ENCODE results near the gene PTH2R.

The PTH2R gene

GRCh38 chr2:208541461-208541988, 134.9 kb downstream of the PTH2R start:
- no peak overlapping the region for H3K4me3 ChIP-seq (ENCODE audit: low read depth, low read length)
- in situ Hi-C loops (cut with HindIII; ENCODE audit: low sequenced_read_pairs): no loop called here
- DNase-seq (ENCODE audit: low read depth): no peak
- TF ChIP-seq CTCF (IDR thresholded peaks at IDR 0.05; ENCODE audit: low read depth, low read length, missing control alignments): no peak

GRCh38 chr2:208541989-208542464, 135.4 kb downstream of the PTH2R start:
- no peak for TF ChIP-seq CTCF (IDR thresholded peaks at IDR 0.05; ENCODE audit: low read depth, low read length, missing control alignments)
- in situ Hi-C loops (cut with HindIII; ENCODE audit: low sequenced_read_pairs): no loop called here

GRCh38 chr2:208542465-208543041, 136.0 kb downstream of the PTH2R start:
- TF ChIP-seq CTCF (IDR thresholded peaks at IDR 0.05; ENCODE audit: low read depth, low read length, missing control alignments): no peak
- DNase-seq (ENCODE audit: low read depth): no peak
- in situ Hi-C loops (cut with HindIII; ENCODE audit: low sequenced_read_pairs): no loop called here

More at GRCh38 chr2:208541989-208542464, 135.4 kb downstream of the PTH2R start:
- DNase-seq (ENCODE audit: low read depth): no peak
- no peak overlapping the region for H3K4me3 ChIP-seq (ENCODE audit: low read depth, low read length)

More at GRCh38 chr2:208542465-208543041, 136.0 kb downstream of the PTH2R start:
- H3K4me3 ChIP-seq (ENCODE audit: low read depth, low read length): no peak overlapping the region

All from astrocyte of the cerebellum (primary cell).